Measurements from ENCODE around the gene AGPAT3.

The AGPAT3 gene

GRCh38 chr21:43940329-43941050, 75.5 kb downstream of the AGPAT3 start:
- DNase-seq: no peak

GRCh38 chr21:43942201-43942600, 77.2 kb downstream of the AGPAT3 start:
- DNase-seq: no peak

- no peak for DNase-seq
These were observed 77.6 kb downstream of the AGPAT3 start for GRCh38 chr21:43942621-43943020.

GRCh38 chr21:43943512-43944077, 78.6 kb downstream of the AGPAT3 start:
- no peak for DNase-seq

- DNase-seq: no peak
These were observed 79.1 kb downstream of the AGPAT3 start for GRCh38 chr21:43944078-43944633.

GRCh38 chr21:43944757-43945156, 79.7 kb downstream of the AGPAT3 start:
- DNase-seq: no peak

GRCh38 chr21:43948740-43949498, 83.9 kb downstream of the AGPAT3 start:
- no peak for DNase-seq

- no peak for DNase-seq
These were observed 84.6 kb downstream of the AGPAT3 start for GRCh38 chr21:43949499-43950208.

- no peak for DNase-seq
These were observed 85.5 kb downstream of the AGPAT3 start for GRCh38 chr21:43950481-43950880.

GRCh38 chr21:43950936-43951335, 85.9 kb downstream of the AGPAT3 start:
- DNase-seq: no peak

- DNase-seq: no peak
These were observed 87.1 kb downstream of the AGPAT3 start for GRCh38 chr21:43951911-43952703.

GRCh38 chr21:43953021-43953420, 88.0 kb downstream of the AGPAT3 start:
- no peak for DNase-seq

- no peak for DNase-seq
These were observed 89.0 kb downstream of the AGPAT3 start for GRCh38 chr21:43954042-43954441.

GRCh38 chr21:43954896-43955295, 89.9 kb downstream of the AGPAT3 start:
- no peak for DNase-seq

GRCh38 chr21:43956019-43956669, 91.1 kb downstream of the AGPAT3 start:
- no peak for DNase-seq

- no peak for DNase-seq
These were observed 91.6 kb downstream of the AGPAT3 start for GRCh38 chr21:43956670-43957035.

GRCh38 chr21:43957128-43957571, 92.1 kb downstream of the AGPAT3 start:
- no peak for DNase-seq

GRCh38 chr21:43957611-43958362, 92.8 kb downstream of the AGPAT3 start:
- no peak for DNase-seq

GRCh38 chr21:43958364-43959158, 93.5 kb downstream of the AGPAT3 start:
- no peak for DNase-seq

All from activated CD4-positive, alpha-beta T cell treated with anti-CD3 and anti-CD28 coated beads, Interleukin-2, amount 50 U/mL, for 4 hours (primary cell).